Activated T-helper 1 cell treated with anti-CD3 and anti-CD28 coated beads, Interleukin-2, amount 50 U/mL, for 16 hours (primary cell): Measurements from ENCODE around the gene TEAD3.
A peak's percentile ranks its signal among the peaks of the same experiment; 100 is the strongest.

Experiments
- DNase-seq, 2 donors: peaks; one replicate each; pipeline ENCODE4 v3.0.0-alpha.2; 2020; ENCODE audit warnings: low read depth in 1 of 2, low spot score in 1 of 2

Gene TEAD3

DNA sequence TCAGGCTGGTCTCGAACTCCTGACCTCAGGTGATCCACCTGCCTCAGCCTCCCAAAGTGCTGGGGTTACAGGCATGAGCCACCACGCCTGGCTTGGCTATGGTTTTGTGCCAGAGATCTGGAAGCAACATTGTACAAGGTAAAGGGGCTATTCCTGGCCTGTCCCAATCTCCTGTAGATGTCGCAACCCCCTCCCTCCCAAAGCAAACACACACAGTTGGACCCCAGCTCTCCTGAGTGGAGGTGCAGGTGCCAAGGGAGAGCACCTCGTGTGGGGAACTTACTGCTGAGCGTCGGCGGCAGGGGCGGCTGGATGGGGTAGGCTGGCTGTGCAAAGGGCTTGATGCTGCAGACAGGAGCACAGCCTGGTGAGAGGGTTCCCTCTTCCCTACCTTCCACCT is 19.9 kb downstream of the TEAD3 start:
- no peak for DNase-seq

DNA sequence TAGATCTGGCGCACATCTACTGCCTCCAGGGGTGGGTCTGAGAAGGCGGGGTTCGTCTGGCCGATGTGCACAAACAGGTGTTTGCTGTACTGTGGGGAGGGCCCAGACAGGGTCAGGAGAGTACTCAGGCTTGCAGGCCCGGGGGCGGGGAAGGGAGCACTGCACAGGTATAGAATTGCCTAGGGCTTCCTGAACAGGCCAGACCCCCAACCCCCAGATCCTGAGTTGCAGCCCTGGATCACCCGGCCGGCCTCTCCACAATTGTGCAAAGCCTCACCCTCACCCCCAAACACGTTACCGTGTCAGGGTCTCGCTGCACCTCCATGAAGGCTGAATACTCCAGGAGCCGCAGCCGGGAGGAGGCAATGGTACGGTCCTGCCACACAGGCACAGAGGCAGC is 20.9 kb downstream of the TEAD3 start:
- DNase-seq, result no peak

DNA sequence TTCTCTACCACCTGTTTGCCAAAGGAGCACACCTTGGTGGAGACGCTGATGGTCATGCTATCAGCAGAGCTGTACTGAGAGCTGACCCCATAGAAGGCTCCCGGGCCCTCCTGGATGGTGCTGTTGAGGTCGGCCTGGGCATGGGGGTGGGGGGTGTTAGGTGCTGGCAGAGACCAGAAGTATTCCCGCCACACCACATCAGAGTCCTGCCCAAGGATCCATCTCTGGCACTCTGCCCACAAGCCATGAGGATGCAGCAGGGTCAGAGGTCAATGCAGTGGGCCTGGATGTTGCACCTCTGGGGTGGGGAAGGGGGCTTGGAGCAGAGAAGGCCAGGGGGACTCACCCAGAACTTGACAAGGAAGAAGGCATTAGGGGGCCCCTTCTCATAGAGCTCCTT is 21.3 kb downstream of the TEAD3 start:
- DNase-seq, result no peak

DNA sequence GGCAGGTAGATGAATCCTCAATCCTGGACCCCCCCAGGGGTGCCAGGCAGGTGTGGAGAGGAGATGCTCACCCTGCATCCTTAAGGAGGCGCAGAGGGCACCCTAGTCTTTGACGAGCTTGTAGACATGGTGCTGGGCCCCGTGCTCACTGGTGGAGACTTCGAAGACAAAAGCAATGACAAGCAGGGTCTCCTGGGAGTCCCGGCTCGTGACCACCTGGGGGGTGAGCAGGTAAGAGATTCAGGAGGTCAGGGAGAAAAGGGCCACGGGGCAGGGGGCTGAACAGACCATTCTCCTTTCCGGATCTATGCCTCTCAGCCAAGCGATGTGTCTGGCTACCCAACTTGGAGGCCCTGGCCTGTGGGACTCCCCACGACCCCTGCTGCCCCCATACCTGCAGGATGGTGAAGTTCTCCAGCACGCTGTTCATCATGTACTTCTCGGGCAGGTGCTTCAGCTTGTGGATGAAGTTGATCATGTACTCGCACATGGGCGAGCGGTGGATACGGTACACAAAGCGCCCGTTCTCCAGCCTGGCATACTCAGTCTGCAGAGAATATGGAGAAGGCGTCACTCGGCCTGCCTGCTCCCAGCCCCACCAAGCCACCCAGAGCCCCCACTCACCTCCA is 21.8 kb downstream of the TEAD3 start:
- no peak for DNase-seq

DNA sequence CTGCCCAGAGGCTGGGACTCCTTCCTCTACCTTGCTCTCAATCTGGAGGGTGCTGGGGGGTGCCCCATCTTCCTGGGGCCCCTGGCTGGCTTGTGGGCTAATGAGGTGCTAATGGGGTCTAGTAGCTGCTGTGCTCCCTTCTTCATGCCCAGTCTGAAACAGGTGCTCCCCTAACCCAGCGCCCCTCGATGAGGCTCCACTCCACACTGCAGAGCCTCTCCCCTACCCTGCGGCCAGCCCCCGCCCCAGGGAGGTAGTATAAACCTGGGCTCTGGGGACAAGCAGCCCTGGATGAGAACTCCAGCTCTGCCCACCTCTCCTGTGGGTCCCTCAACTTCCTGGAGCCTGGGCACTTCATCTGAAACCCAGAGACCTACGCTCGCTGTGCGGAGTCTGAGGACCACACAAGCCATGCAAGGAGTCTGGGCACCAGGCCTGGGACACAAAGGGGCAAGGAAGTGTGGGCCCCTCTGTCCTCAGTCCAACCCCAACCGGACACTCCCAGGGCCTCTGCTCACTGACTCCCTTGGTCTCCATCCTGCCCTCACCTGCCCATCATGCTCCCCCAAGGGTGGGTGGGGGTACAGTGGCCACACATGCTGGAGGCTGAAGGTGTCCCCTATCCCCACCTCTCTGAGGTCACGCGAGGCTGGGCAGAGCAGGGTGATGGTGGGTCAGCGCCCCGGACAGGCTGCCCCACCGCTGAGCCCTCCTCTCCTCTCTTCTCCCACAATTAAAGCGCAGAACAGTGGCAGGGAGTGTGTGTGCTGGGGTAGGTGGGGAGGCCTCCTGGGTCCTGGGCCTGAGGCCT is 22.5 kb downstream of the TEAD3 start:
- no peak for DNase-seq

DNA sequence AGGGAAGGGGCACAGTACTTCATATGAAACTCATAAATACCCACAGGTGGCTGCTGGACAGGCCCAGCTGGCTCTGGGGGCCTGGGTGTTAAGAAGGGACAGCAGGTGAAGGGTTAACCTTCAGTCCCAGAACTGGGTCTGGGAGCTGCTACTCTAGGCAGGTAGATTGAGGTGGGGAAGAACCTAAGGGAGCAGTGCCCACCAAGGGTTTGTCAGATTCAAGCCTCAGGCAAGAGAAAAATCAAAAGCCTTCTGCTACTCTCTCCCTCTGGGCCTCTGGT is 23.1 kb downstream of the TEAD3 start:
- DNase-seq, result no peak

DNA sequence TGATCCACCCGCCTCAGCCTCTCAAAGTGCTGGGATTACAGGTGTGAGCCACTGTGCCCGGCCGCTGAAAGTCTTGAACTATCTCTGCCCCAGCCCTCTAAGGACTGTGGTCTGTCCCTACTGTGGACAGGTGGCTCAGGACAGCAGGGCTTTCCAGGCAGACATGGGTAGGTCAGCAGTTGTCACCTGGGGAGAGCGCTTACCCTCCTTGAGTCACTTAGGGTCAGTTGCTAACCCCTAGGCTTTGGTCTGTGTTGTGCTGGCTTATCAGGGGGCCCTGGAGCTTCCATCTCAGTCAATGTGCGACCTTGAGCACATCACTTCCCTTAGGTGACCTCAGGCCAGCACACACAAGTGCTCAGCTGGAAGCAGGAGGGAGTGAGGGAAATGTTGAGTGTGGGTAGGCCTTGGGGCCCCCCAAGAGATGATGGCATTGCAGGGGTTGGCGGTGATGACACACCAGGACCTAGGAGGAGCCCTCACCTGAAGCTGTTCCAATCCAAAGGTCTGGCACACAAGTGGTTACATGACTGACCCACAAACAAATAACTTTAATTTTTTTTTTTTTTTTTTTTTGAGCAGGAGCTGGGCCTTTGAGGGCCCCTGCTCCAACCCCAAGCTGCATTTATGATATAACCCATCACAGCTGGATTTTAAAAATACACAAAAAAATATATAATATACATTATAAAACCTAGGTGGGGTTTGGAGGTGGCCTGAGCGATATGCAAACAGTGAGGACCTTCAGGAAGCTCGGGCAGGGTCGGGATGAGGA is 23.6 kb downstream of the TEAD3 start:
- no peak for DNase-seq

DNA sequence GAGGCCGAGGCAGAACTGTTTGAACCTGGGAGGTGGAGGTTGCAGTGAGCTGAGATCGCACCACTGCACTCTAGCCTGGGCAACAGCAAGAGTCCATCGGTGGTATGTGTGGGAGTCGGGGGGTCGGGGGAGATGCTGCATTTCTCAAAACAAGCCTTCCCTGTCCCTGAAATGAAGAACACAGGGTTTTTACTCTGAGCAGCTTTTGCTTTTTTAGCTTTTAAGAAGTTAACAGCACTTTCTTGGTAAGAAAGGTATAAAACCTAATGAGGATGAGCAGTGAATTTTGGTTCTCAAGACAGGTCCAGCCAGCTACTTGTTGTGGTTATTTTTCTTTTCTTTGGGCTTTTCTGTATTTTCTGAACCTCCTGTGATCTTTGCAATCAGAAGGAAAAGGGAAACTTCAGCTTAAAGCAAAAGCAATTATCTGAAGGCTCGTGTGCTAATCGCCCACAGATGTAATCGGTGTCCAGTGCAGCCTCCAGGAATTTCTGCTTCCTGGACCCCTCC is 25.0 kb downstream of the TEAD3 start:
- no peak for DNase-seq

DNA sequence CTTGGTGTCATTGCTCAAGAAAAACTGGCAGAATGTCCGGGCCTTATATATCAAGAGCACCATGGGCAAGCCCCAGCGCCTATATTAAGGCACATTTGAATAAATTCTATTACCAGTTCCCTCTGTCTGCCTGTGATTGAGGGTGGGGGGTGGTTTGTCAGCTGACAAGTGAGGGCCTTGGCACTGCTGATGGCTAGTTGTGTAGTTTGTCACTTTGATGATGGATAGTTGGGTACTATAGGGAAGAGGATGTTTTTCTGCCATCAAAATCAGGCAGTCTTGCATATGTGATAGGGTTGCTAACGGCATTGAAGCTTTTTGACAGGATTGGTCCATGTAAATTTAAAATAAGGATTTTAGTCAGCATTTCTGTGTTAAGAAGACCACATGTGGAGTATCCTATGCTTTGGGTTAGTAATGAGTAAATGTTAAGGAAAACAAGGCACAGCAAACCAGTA is 26.2 kb downstream of the TEAD3 start:
- no peak for DNase-seq

DNA sequence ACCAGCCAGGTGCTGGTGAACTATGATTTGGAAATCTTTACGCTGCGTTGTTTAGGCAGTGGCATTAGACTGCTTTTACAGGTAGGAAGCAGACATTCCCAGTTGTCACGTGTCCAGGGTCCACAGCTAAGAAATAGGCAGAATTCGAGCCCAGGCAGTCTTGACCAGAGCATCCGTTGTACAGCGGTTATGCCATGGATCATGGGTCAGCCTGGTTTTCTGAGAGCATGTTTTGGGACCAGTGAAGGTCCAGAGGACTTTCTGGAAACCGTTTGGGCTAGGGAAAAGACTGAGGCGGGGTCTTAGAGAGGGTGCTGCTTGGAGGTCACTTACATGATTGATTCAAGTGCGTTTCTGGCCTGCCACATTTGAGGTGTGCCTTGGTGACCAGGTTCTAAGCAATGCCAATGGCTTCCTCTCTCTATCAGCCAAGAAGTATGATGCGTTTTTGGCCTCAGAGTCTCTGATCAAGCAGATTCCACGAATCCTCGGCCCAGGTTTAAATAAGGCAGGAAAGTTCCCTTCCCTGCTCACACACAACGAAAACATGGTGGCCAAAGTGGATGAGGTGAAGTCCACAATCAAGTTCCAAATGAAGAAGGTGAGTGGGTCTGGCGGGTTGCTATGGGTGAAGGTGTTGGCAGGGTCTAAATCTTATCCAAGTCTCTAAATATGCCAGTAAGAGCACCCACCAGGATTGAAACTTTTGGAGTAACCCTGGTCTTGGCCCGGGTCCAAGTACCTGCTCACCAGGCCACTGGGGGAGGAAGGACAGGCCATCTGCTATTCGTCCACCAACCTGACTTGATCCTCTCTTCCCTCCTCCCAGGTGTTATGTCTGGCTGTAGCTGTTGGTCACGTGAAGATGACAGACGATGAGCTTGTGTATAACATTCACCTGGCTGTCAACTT is 26.9 kb downstream of the TEAD3 start:
- no peak for DNase-seq

DNA sequence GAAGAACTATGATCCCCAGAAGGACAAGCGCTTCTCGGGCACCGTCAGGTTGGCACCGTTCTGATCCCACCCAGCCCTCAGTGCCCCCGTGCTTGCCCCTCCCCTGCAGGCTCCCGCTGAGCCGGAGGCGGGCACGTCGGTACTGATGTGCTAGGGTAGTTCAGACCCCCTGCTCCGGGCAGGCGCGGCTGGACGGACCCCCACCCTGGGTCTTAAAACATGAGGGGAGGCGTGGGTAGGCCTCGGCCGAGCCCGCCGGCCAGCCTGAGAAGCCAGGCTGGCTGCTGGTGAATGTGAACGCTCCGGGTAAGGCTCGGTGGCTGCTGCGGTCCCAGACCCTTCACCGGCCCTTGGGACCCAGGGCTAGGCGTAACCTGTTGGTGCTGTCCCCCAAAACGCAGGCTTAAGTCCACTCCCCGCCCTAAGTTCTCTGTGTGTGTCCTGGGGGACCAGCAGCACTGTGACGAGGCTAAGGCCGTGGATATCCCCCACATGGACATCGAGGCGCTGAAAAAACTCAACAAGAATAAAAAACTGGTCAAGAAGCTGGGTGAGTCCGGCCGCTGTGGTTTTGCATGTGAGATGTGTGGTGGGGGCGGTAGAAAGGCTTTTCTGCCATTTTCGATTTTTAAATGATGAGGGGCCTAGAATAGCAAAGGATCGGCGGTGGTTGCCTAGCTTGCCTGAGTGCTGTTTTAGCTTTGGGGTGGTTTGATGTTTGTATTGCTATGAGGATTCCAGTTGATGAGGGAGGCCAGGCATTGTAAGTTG is 27.7 kb downstream of the TEAD3 start:
- no peak for DNase-seq

DNA sequence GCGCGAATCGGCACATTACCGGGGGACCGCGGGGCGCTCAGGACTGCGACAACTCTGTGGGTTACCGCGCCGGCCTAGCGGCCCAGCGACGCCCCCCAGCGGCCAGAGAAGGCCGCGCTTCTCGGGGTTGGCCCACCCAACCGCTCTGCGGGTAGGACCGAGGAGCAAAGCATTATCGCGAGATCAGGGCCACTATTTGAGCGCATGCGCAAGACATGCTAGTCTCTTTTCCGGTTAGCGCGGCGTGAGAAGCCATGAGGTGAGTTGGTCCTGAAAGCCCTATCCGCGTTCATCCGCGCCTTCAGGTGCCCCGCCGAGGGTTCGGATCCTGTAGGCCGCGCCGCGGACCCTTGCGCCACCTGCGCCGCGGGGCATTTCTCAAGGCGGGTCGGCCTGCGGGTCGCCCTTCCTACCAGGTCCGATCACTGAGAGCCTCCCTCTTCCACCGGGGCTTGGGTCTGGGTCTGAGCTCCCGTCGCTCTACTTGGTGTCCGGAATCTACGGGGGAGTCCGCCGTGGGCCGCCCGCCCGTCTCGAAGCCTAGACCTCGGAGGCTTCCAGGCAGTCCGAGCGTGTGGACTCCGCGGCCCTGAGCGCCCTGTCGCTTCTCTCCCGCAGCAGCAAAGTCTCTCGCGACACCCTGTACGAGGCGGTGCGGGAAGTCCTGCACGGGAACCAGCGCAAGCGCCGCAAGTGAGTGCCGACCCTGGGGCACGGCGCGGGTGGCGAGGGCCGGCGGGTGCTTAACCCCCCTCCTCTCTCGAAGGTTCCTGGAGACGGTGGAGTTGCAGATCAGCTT is 28.5 kb downstream of the TEAD3 start, which contains the start of gene RPL10A:
TSS of gene RPL10A (plus strand) at position 221 of the 799 bp plus-strand sequence. CDS start at position 255, 34 bp downstream.
- peak; percentile 85 to 93 for DNase-seq

DNA sequence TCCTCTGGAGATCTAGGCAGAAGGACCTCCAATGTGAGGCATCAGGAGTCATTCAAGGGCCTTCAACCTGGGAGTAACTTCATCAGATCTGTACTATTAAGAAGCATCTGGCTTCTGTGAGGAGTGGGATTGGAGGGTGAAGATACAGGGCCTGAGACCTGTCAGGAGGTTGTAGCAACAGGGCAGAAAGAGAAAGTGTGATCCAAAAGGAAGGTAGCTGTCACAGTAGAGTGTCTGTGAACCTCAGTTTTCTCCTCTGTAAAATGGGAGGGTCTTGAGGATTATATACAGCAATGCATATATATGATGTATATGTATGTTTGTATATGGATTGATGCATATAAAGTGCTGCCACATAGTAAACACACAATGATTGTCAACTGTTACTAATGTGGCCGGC is 31.2 kb downstream of the TEAD3 start:
- no peak for DNase-seq

DNA sequence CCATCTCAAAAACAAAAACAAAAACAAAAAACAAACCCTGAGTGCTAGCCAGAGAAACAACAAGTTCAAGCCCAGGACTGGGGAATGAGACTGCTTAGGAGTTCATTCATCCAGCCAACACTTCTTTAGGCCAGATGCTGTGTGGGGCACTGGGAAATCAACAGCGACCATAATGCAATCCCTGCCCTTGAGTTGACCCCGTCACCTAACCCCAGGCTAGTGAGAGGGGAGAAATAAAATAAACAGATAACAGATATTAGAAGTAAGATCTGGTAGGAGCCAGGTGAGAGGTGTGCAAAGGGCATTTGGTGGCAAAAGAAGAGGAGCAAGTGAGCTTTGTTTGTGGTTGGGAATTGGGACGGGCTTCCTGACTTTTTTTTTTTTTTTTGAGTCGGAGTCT is 33.6 kb downstream of the TEAD3 start:
- DNase-seq, result no peak

DNA sequence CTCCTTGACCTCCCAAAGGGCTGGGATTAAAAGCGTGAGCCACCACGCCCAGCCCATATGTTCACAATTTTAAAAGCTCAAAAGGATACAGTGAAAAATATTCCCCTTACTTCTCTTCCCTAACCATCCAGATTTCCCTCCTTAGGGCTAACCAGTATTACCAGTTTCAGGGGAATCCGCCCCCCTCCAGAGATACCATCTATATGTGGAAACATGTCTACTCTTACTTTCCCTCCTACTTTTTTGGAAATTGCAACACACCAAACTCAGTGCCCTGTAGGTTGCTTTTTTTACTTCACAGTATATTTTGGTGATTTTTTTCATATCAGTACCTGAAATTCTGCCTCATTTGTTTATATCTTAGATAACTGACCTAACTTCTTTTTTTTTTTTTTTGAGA is 35.6 kb downstream of the TEAD3 start:
- DNase-seq, result no peak

DNA sequence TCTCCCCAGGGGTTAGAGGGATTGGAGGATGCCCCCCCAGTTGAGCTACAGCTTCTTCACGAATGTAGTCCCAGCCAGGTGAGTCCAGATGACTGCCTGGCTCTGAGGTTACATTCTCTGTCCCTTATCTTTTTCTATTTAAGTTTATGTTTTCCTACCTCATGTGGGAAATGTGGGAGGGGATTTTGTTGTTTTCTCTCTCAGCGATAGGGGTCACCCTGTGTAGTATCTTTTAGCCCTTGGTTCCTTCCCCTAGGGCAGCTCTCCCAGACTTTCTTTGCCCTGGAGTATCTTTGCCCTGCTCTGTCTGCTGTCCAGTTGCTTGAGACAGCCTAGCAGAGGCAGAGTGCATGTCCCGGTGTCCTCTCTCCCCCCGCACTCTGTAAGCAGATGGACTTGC is 39.0 kb downstream of the TEAD3 start:
- DNase-seq, result no peak

DNA sequence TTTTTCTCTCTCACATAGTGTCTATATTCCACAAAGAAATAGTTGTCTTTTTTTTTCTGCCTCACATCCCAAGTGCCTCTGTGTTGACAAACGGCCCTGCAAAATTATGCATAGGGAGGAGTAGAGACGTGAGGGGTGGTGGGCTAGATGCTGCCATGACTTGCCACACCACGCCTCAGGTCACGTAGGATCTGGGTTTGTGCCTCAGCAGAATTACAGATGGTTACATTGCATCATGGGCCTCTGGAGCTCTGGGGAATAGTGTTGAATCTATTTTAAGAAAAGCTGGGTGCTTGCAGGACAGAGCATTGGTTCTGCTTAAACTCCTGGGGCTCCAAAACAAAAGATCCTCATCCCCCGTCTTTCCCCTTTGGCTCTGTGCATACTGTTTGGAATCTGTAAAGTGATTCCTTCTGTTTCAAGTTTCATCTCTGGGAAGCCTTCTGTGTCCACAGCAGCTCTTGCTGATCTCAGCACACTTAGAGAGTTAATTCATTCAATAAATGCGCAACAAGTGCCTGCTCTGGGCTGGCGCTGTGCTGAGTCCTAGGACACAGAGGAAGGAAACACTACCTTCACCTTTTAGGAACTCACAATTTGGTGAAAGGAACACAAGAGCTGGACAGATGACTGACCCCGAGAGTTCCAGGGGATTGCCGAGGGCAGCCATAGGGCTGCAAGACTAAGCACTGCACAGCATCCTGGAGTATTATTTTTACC is 42.3 kb downstream of the TEAD3 start:
- DNase-seq, result no peak

DNA sequence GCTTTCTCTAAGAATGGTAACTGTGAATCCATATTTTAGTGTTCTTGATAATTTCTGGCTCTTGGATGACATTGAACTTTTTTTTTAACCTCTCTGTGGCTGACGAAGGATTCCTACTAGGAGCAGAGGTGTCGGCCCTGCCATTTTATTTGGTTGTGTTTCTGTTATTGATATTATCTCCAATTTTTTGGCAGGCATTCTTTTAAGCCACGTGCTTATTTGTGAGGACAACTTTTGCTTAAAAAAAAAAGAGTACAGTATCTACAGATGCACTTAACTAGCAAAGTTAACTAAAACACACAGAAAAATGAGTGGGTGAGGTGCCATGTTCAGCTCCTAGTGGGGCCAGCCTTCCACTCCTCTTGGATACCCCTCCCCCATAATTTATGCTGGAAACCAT is 43.6 kb downstream of the TEAD3 start:
- no peak for DNase-seq
